Upper lobe of left lung (tissue), 6 donors: ENCODE results near the gene LTK. TPM values are rescaled to one million over a fixed set of nuclear protein-coding genes. Genes with fewer than 3 reads are reported as not detected.

Experiments used
- ATAC-seq, 2 donors: fragments of 200-7000 bp; cut with Tn5 transposase; one replicate each; pipeline ENCODE4 v1.9.1; 2022; ENCODE audit warnings: mild to moderate bottlenecking in 2 of 2, moderate library complexity in 2 of 2; ENCODE audit not compliant: low FRiP score in 2 of 2
- DNase-seq, 2 donors: peaks; one replicate each; pipeline ENCODE4 v3.0.0-alpha.2; 2019 to 2020
- H3K27ac ChIP-seq, 4 donors: fragments of 200-600 bp; sonication (generic); one replicate each; pipeline ENCODE4 v1.5.1; 2016 to 2019
- H3K27me3 ChIP-seq, 4 donors: fragments of 200-600 bp; sonication (generic); one replicate each; pipeline ENCODE4 v1.5.1; 2017 to 2019
- H3K36me3 ChIP-seq, 4 donors: fragments of 200-600 bp; sonication (generic); one replicate each; pipeline ENCODE4 v1.5.1; 2016 to 2019
- H3K4me1 ChIP-seq, 4 donors: fragments of 200-600 bp; sonication (generic); one replicate each; pipeline ENCODE4 v1.5.1; 2018 to 2019
- H3K4me3 ChIP-seq, 4 donors: fragments of 200-600 bp; sonication (generic); one replicate each; pipeline ENCODE4 v1.5.1; 2017 to 2019; ENCODE audit warnings: mild to moderate bottlenecking in 2 of 4, moderate library complexity in 1 of 4
- H3K9me3 ChIP-seq, 4 donors: fragments of 200-600 bp; sonication (generic); one replicate each; pipeline ENCODE4 v1.5.1; 2018 to 2019
- CTCF ChIP-seq, 6 experiments: fragments of 450-650 bp in 4 of 6; fragments of 200-600 bp in 2 of 6; sonication (generic) in 2 of 6; IDR thresholded peaks; one replicate each; pipeline ENCODE4 v1.5.1; 2016 to 2019; ENCODE audit warnings: antibody characterized with exemption in 6 of 6
- EP300 ChIP-seq, 4 donors: sonication (generic); formaldehyde crosslinking; IDR thresholded peaks; one replicate each; pipeline ENCODE4 v1.5.1; 2017; ENCODE audit warnings: antibody characterized with exemption in 4 of 4, control low read depth in 2 of 4
- POLR2A ChIP-seq, 4 donors: fragments of 450-650 bp; IDR thresholded peaks; one replicate each; pipeline ENCODE4 v1.5.1; 2016 to 2017; ENCODE audit warnings: antibody characterized with exemption in 4 of 4, mild to moderate bottlenecking in 2 of 4
- POLR2AphosphoS5 ChIP-seq, 2 donors: sonication (generic); formaldehyde crosslinking; IDR thresholded peaks; one replicate each; pipeline ENCODE4 v1.5.1; 2017; ENCODE audit warnings: antibody characterized with exemption in 2 of 2
- WGBS, 2 donors: methylation state at CpG; one replicate each; pipeline ENCODE4 v1.1.5; 2017 to 2018; 5-methylcytosine and 5-hydroxymethylcytosine counted together
- total RNA-seq, 6 donors: library from RNA; depleted of rRNA in 4 of 6; stranded (reverse); fragments of >200 nt in 4 of 6; gene quantifications; one replicate each; pipeline versions ENCODE4 v1.1.0 to v1.2.1, GENCODE V29; 2016 to 2021
- donor health status: DM: no; HTN: no; CAD: no; lungs with moderate emphysema.
- donor health status: DM: no; HTN: yes; CAD: no; lungs with severe emphysema.

The LTK gene
- total RNA-seq, 6 donors from 2014 or later = 2.2 to 23.0 (median 5.7) TPM

DNA sequence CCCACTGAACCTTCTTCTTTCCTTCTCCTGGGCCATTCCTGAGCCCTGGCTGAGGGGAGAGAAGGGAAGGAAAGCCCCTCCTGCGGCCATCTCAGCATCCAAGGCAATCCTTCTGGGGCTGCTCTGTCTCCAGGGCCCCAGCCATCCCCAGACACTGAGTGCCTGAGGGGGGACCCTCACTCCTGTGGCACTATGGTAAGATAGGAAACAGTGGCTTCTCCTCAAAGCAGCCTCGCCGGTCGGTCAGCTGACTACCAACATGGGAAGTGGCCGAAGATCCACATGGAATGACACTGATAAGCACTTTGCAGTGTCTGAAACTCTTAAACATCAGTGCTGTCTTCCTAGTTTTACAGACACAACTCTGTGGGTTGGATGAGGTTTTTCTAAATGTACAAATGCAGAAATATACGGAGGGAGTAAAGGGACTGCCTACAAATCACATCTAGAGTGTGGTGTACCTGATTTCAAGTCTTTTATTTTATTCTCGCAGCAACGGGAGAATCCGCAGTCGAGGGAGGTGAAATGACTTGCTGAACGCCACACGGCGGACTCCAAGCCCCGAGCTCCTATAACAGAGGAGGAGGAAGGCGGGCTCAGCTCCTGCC lies 20.9 kb downstream of the LTK start:
- no peak for ATAC-seq
- DNase-seq = no peak
- peak overlapping the region in 3 of 4 donors; percentile 69 to 78 (median 73) for H3K4me3 ChIP-seq
- peaks cover 0 to 26% (median 18%) of the 10 kb centered on the region in 4 donors for H3K27me3 ChIP-seq
- H3K9me3 ChIP-seq = no peaks in the 10 kb centered on the region
- H3K4me1 ChIP-seq = peaks cover 35 to 38% (median 38%) of the 10 kb centered on the region in 4 donors
- no peaks in the 10 kb centered on the region for H3K36me3 ChIP-seq
- 3 to 7% methylated on average over 13 to 15 of the region's 15 CpGs for WGBS, 2 donors
- TF ChIP-seq EP300 (IDR thresholded peaks at IDR 0.05) (no peak), POLR2AphosphoS5 (IDR thresholded peaks at IDR 0.05) (no peak), CTCF (IDR thresholded peaks at IDR 0.05) (no peak), POLR2A (IDR thresholded peaks at IDR 0.05) (no peak)
- peak overlapping the region in 2 of 4 donors; percentile 31 to 79 for H3K27ac ChIP-seq

- peaks cover 0 to 26% (median 18%) of the 10 kb centered on the region in 4 donors for H3K27me3 ChIP-seq
- H3K4me3 ChIP-seq = no peak overlapping the region
- H3K27ac ChIP-seq = no peak overlapping the region
- H3K36me3 ChIP-seq = no peaks in the 10 kb centered on the region
- DNase-seq (no peak), ATAC-seq (no peak)
- no peaks in the 10 kb centered on the region for H3K9me3 ChIP-seq
- WGBS, 2 donors = 83% methylated on average over 4 of the region's 4 CpGs
- H3K4me1 ChIP-seq = peaks cover 35 to 40% (median 38%) of the 10 kb centered on the region in 4 donors
- TF ChIP-seq CTCF (IDR thresholded peaks at IDR 0.05) = no peak
- no peak for TF ChIP-seq POLR2AphosphoS5 (IDR thresholded peaks at IDR 0.05)
- TF ChIP-seq POLR2A (IDR thresholded peaks at IDR 0.05) = no peak
- no peak for TF ChIP-seq EP300 (IDR thresholded peaks at IDR 0.05)
These were observed 21.7 kb downstream of the LTK start for GRCh38 chr15:41491889-41492288.

- peaks cover 0 to 17% (median 11%) of the 10 kb centered on the region in 4 donors for H3K27me3 ChIP-seq
- no peaks in the 10 kb centered on the region for H3K9me3 ChIP-seq
- DNase-seq (no peak), ATAC-seq (peak in 1 of 2 donors; percentile 13)
- no peak for TF ChIP-seq POLR2A (IDR thresholded peaks at IDR 0.05)
- no peak for TF ChIP-seq CTCF (IDR thresholded peaks at IDR 0.05)
- TF ChIP-seq EP300 (IDR thresholded peaks at IDR 0.05) = no peak
- TF ChIP-seq POLR2AphosphoS5 (IDR thresholded peaks at IDR 0.05) = no peak
- no peaks in the 10 kb centered on the region for H3K36me3 ChIP-seq
- H3K27ac ChIP-seq = no peak overlapping the region
- no peak overlapping the region for H3K4me3 ChIP-seq
- H3K4me1 ChIP-seq = peaks cover 27 to 33% (median 30%) of the 10 kb centered on the region in 4 donors
- 34 to 59% methylated on average over 3 to 4 of the region's 4 CpGs for WGBS, 2 donors
These were observed 23.3 kb downstream of the LTK start for GRCh38 chr15:41490355-41490754.

DNA sequence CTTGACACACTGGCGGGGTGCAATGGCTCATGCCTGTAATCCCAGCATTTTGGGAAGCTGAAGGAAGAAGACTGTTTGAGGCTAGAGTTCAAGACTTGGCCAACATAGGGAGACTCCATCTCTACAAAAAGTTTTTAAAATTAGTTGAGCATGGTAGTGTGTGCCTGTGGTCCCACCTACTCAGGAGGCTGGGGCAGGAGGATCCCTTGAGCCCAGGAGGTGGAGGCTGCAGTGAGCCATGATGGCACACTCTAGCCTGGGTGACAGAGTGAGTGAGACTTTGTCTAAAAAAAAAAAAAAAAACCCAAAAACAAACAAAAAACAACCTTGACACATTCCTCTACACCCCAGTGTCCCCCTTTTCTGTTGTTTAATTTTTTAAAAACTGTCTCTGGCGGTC lies 24.0 kb downstream of the LTK start:
- ATAC-seq = no peak
- H3K36me3 ChIP-seq = no peaks in the 10 kb centered on the region
- TF ChIP-seq EP300 (IDR thresholded peaks at IDR 0.05) (no peak), CTCF (IDR thresholded peaks at IDR 0.05) (no peak), POLR2AphosphoS5 (IDR thresholded peaks at IDR 0.05) (no peak), POLR2A (IDR thresholded peaks at IDR 0.05) (no peak)
- H3K9me3 ChIP-seq = no peaks in the 10 kb centered on the region
- peaks cover 0 to 10% (median 4%) of the 10 kb centered on the region in 4 donors for H3K27me3 ChIP-seq
- peaks cover 20 to 26% (median 23%) of the 10 kb centered on the region in 4 donors for H3K4me1 ChIP-seq
- WGBS, 2 donors = 88 to 100% methylated on average over 2 of the region's 2 CpGs
- H3K27ac ChIP-seq = no peak overlapping the region
- H3K4me3 ChIP-seq = no peak overlapping the region
- DNase-seq = no peak

GRCh38 chr15:41487802-41488201 lies 25.8 kb downstream of the LTK start:
- Histone ChIP-seq H3K4me3 (no peak overlapping the region), H3K9me3 (no peaks in the 10 kb centered on the region), H3K27ac (no peak overlapping the region), H3K4me1 (peaks cover 6 to 14% (median 8%) of the 10 kb centered on the region in 4 donors), H3K36me3 (peaks cover 0 to 4% (median 0%) of the 10 kb centered on the region in 4 donors), H3K27me3 (no peaks in the 10 kb centered on the region)
- TF ChIP-seq CTCF (IDR thresholded peaks at IDR 0.05) (no peak), POLR2A (IDR thresholded peaks at IDR 0.05) (no peak), POLR2AphosphoS5 (IDR thresholded peaks at IDR 0.05) (no peak), EP300 (IDR thresholded peaks at IDR 0.05) (no peak)
- no peak for DNase-seq
- 75 to 94% methylated on average over 2 of the region's 2 CpGs for WGBS, 2 donors
- peak in 1 of 2 donors; percentile 57 for ATAC-seq
